Ishikawa (cell line): ENCODE data around the gene TLN1.

ENCODE experiments used
- CREB1 ChIP-seq: IDR thresholded peaks from 2 replicates; pipeline ENCODE4 v1.6.1; 2012; ENCODE audit warnings: low read depth
- NFIC ChIP-seq: IDR thresholded peaks from 2 replicates; pipeline ENCODE4 v1.6.1; 2012
- TAF1 ChIP-seq: IDR thresholded peaks from 2 replicates; pipeline ENCODE4 v1.6.1; 2012; ENCODE audit warnings: low read depth, mild to moderate bottlenecking

DNA sequence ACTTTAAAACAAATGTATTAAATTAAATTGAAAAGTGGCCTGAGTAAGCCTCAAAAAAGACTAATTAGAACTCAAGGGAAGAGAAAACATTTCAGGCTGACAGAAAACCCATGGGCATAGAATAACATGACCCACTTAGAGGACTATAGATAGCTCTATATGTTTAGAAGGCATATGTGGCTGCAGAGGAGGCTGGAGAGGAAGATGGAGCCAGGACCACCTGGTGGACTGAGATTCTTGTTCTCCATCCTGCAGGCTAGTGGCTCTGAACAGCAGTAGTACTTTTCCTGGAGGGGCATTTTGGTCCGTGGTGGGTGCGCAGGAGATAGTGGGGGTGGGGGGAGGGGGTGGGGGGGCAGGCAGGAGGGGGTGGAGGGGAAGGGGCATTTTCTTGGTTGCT, 49.1 kb upstream of the TLN1 start:
- TF ChIP-seq NFIC (no peak), CREB1 (no peak), TAF1 (no peak)
